ENCODE measurements around the gene SCAI. TPM values are rescaled to one million over a fixed set of nuclear protein-coding genes. Genes with fewer than 3 reads are reported as not detected.
"Not testable (repeated sequence)": the region's sequence is repeated elsewhere in the genome, so short reads cannot be mapped to it uniquely, and the experiment has no call there.

SCAI gene
- total and polyA plus RNA-seq, 2 donors (not counting 1 experiment from before 2014, with no cell fraction given) = 5.4 to 9.7 TPM

GRCh38 chr9:125089331-125089730 lies 54.0 kb downstream of the SCAI start:
- Histone ChIP-seq H3K4me1 (ENCODE audit: control insufficient read depth, extremely low read depth, insufficient read depth, low read length) (no peaks in the 10 kb centered on the region), H3K79me2 (ENCODE audit: control insufficient read depth, insufficient read depth, low read length) (no peaks in the 10 kb centered on the region), H2AFZ (ENCODE audit: low read length) (no peak overlapping the region), H3K36me3 (ENCODE audit: control insufficient read depth, insufficient read depth, low read length) (no peaks in the 10 kb centered on the region), H3K9ac (ENCODE audit: insufficient read depth, low read length) (no peak overlapping the region), H3K27ac (ENCODE audit: insufficient read depth, low read length) (no peak overlapping the region), H3K27me3 (ENCODE audit: control insufficient read depth, insufficient read depth, low read length) (no peaks in the 10 kb centered on the region), H3K9me3 (ENCODE audit: control insufficient read depth, insufficient read depth, low read depth, low read length) (no peaks in the 10 kb centered on the region), H3K4me3 (replicated peaks in 1 of 4; ENCODE audit: control extremely low read depth in 1 of 4, insufficient read depth in 1 of 4, low read depth in 3 of 4, low read length in 4 of 4) (no peak overlapping the region), H4K20me1 (ENCODE audit: control insufficient read depth, extremely low read depth, insufficient read depth, low read length) (no peaks in the 10 kb centered on the region), H3K4me2 (ENCODE audit: extremely low read depth, insufficient read depth, low read length) (no peak overlapping the region)
- no peak for DNase-seq (ENCODE audit: low read depth in 2 of 2)
- TF ChIP-seq, protein P1, sequence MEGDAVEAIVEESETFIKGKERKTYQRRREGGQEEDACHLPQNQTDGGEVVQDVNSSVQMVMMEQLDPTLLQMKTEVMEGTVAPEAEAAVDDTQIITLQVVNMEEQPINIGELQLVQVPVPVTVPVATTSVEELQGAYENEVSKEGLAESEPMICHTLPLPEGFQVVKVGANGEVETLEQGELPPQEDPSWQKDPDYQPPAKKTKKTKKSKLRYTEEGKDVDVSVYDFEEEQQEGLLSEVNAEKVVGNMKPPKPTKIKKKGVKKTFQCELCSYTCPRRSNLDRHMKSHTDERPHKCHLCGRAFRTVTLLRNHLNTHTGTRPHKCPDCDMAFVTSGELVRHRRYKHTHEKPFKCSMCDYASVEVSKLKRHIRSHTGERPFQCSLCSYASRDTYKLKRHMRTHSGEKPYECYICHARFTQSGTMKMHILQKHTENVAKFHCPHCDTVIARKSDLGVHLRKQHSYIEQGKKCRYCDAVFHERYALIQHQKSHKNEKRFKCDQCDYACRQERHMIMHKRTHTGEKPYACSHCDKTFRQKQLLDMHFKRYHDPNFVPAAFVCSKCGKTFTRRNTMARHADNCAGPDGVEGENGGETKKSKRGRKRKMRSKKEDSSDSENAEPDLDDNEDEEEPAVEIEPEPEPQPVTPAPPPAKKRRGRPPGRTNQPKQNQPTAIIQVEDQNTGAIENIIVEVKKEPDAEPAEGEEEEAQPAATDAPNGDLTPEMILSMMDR (conservative IDR thresholded peaks at IDR 0.05 in 1 of 2, IDR thresholded peaks at IDR 0.05 in 1 of 2; ENCODE audit: low read depth in 1 of 2, low read length in 2 of 2) = no peak
- no peak for TF ChIP-seq EZH2 (IDR thresholded peaks at IDR 0.05; ENCODE audit: low read length, missing control alignments)

DNA sequence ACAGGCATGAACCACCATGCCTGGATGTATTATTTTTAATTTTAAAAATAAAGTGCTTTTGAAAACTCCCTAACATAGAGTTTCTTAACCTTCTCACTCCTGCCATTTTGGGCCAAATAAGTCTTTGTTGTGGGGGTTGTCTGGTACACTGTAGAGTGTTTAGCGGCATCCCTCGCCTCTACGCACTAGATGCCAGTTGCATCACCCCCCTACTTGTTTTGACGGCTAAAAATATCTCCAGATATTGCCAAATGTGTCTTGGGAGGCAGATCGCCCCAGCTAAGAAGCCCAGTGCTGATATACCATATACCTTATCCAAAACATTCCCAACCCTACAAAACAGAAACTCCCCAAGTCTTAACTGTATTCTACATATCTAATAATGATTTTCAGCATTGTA lies 54.6 kb downstream of the SCAI start:
- Histone ChIP-seq H3K4me2 (ENCODE audit: extremely low read depth, insufficient read depth, low read length) (no peak overlapping the region), H3K9me3 (ENCODE audit: control insufficient read depth, insufficient read depth, low read depth, low read length) (no peaks in the 10 kb centered on the region), H4K20me1 (ENCODE audit: control insufficient read depth, extremely low read depth, insufficient read depth, low read length) (no peaks in the 10 kb centered on the region), H3K4me3 (replicated peaks in 1 of 4; ENCODE audit: control extremely low read depth in 1 of 4, insufficient read depth in 1 of 4, low read depth in 3 of 4, low read length in 4 of 4) (no peak overlapping the region), H3K79me2 (ENCODE audit: control insufficient read depth, insufficient read depth, low read length) (no peaks in the 10 kb centered on the region), H2AFZ (ENCODE audit: low read length) (no peak overlapping the region), H3K9ac (ENCODE audit: insufficient read depth, low read length) (no peak overlapping the region), H3K27ac (ENCODE audit: insufficient read depth, low read length) (no peak overlapping the region), H3K4me1 (ENCODE audit: control insufficient read depth, extremely low read depth, insufficient read depth, low read length) (no peaks in the 10 kb centered on the region), H3K36me3 (ENCODE audit: control insufficient read depth, insufficient read depth, low read length) (no peaks in the 10 kb centered on the region), H3K27me3 (ENCODE audit: control insufficient read depth, insufficient read depth, low read length) (no peaks in the 10 kb centered on the region)
- no peak for TF ChIP-seq EZH2 (IDR thresholded peaks at IDR 0.05; ENCODE audit: low read length, missing control alignments)
- TF ChIP-seq, protein P1 (conservative IDR thresholded peaks at IDR 0.05 in 1 of 2, IDR thresholded peaks at IDR 0.05 in 1 of 2; ENCODE audit: low read depth in 1 of 2, low read length in 2 of 2) = no peak
- DNase-seq (ENCODE audit: low read depth in 2 of 2) = no peak

DNA sequence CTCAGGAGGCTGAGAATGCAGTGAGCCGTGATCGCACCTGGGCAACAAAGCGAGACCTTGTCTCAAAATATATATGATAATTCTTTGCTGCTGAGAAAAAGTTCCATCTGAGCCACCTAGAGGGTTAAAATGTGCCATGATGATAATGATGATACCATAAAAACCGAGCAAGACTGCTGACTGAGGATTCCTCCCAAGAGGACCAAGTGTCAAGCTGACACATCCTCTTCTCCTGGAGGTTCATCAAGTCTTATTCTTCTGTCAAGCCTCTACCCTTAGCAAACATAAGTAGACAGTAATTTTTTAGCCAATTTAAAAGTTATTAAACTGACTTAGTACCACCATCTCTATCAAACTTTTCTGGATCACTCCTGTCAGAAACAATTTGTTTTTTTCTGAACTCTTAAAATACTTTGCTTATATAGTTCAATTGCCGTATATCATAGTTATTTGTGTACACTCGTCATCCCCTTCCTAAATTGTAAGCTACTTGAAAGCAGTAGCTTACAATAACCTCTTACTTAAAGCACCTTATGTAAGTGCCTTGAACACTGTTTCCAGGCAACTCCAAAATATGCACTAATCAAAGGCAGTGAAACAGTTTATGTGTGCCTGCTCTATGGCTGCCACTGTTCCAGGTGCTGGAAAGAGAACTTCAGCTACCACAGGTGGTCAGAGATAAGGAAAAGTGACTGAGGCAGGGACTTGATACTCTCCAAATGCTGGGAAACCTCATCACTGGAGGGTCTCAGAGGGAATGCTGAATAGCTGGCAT lies 57.4 kb downstream of the SCAI start:
- no peak for DNase-seq (ENCODE audit: low read depth in 2 of 2)
- Histone ChIP-seq H2AFZ (ENCODE audit: low read length) (no peak overlapping the region), H3K9ac (ENCODE audit: insufficient read depth, low read length) (no peak overlapping the region), H3K36me3 (ENCODE audit: control insufficient read depth, insufficient read depth, low read length) (no peaks in the 10 kb centered on the region), H4K20me1 (ENCODE audit: control insufficient read depth, extremely low read depth, insufficient read depth, low read length) (no peaks in the 10 kb centered on the region), H3K4me3 (replicated peaks in 1 of 4; ENCODE audit: control extremely low read depth in 1 of 4, insufficient read depth in 1 of 4, low read depth in 3 of 4, low read length in 4 of 4) (no peak overlapping the region), H3K27me3 (ENCODE audit: control insufficient read depth, insufficient read depth, low read length) (no peaks in the 10 kb centered on the region), H3K79me2 (ENCODE audit: control insufficient read depth, insufficient read depth, low read length) (no peaks in the 10 kb centered on the region), H3K4me1 (ENCODE audit: control insufficient read depth, extremely low read depth, insufficient read depth, low read length) (no peaks in the 10 kb centered on the region), H3K4me2 (ENCODE audit: extremely low read depth, insufficient read depth, low read length) (no peak overlapping the region), H3K27ac (ENCODE audit: insufficient read depth, low read length) (no peak overlapping the region), H3K9me3 (ENCODE audit: control insufficient read depth, insufficient read depth, low read depth, low read length) (no peaks in the 10 kb centered on the region)
- no peak for TF ChIP-seq EZH2 (IDR thresholded peaks at IDR 0.05; ENCODE audit: low read length, missing control alignments)
- TF ChIP-seq, protein P1 (conservative IDR thresholded peaks at IDR 0.05 in 1 of 2, IDR thresholded peaks at IDR 0.05 in 1 of 2; ENCODE audit: low read depth in 1 of 2, low read length in 2 of 2) = no peak

DNA sequence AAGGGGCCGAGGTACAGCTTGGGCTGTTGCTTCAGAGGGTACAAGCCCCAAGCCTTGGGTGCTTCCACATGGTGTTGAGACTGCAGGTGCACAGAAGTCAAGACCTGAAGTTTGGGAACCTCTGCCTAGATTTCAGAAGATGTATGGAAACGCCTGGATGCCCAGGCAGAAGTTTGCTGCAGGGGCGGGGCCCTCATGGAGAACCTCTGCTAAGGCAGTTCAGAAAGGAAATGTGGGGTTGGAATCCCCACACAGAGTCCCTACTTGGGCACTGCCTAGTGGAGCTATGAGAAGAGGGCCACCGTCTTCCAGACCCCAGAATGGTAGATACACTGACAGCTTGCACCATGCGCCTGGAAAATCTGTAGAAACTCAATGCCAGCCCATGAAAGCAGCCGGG lies 61.1 kb downstream of the SCAI start:
- not testable (repeated sequence) for DNase-seq (ENCODE audit: low read depth in 2 of 2); H3K4me1 ChIP-seq (ENCODE audit: control insufficient read depth, extremely low read depth, insufficient read depth, low read length); H3K9ac ChIP-seq (ENCODE audit: insufficient read depth, low read length); H3K4me2 ChIP-seq (ENCODE audit: extremely low read depth, insufficient read depth, low read length); H3K27me3 ChIP-seq (ENCODE audit: control insufficient read depth, insufficient read depth, low read length); H2AFZ ChIP-seq (ENCODE audit: low read length); H3K36me3 ChIP-seq (ENCODE audit: control insufficient read depth, insufficient read depth, low read length); H3K27ac ChIP-seq (ENCODE audit: insufficient read depth, low read length); H3K79me2 ChIP-seq (ENCODE audit: control insufficient read depth, insufficient read depth, low read length); H4K20me1 ChIP-seq (ENCODE audit: control insufficient read depth, extremely low read depth, insufficient read depth, low read length); H3K9me3 ChIP-seq (ENCODE audit: control insufficient read depth, insufficient read depth, low read depth, low read length); H3K4me3 ChIP-seq (replicated peaks in 1 of 4; ENCODE audit: control extremely low read depth in 1 of 4, insufficient read depth in 1 of 4, low read depth in 3 of 4, low read length in 4 of 4)

DNA sequence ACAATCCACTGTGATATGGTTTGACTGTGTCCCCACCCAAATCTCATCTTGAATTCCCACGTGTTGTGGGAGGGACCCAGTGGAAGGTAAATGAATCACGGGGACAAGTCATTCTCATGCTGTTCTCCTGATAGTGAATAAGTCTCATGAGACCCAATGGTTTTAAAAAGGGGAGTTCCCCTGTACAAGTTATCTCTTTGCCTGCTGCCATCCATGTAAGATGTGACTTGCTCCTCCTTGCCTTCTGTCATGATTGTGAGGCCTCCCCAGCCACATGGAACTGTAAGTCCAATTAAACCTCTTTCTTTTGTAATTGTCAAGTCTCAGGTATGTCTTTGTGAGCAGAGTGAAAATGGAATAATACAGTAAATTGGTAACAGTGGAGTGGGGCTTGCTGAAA lies 62.5 kb downstream of the SCAI start:
- not testable (repeated sequence) for H3K36me3 ChIP-seq (ENCODE audit: control insufficient read depth, insufficient read depth, low read length); H3K4me3 ChIP-seq (replicated peaks in 1 of 4; ENCODE audit: control extremely low read depth in 1 of 4, insufficient read depth in 1 of 4, low read depth in 3 of 4, low read length in 4 of 4); H3K9me3 ChIP-seq (ENCODE audit: control insufficient read depth, insufficient read depth, low read depth, low read length); H3K4me2 ChIP-seq (ENCODE audit: extremely low read depth, insufficient read depth, low read length); H3K27me3 ChIP-seq (ENCODE audit: control insufficient read depth, insufficient read depth, low read length); H3K9ac ChIP-seq (ENCODE audit: insufficient read depth, low read length); H3K27ac ChIP-seq (ENCODE audit: insufficient read depth, low read length); H2AFZ ChIP-seq (ENCODE audit: low read length); DNase-seq (ENCODE audit: low read depth in 2 of 2); H3K4me1 ChIP-seq (ENCODE audit: control insufficient read depth, extremely low read depth, insufficient read depth, low read length); H4K20me1 ChIP-seq (ENCODE audit: control insufficient read depth, extremely low read depth, insufficient read depth, low read length); H3K79me2 ChIP-seq (ENCODE audit: control insufficient read depth, insufficient read depth, low read length)
